Measurements from ENCODE around the gene TOX2.

- TF ChIP-seq GATA2 (IDR thresholded peaks at IDR 0.05; ENCODE audit: low read depth, low read length) = no peak
- TF ChIP-seq GATA3 (IDR thresholded peaks at IDR 0.05; ENCODE audit: low read depth, low read length) = no peak
These were observed 9.8 kb upstream of the TOX2 start for GRCh38 chr20:43904827-43905177.
